GM23338 (cell line): ENCODE measurements around the gene PAQR4. TPM values are rescaled to one million over a fixed set of nuclear protein-coding genes. Genes with fewer than 3 reads are reported as not detected.
A peak's percentile ranks its signal among the peaks of the same experiment; 100 is the strongest.

Source experiments
- ATAC-seq: fragments of 200-7000 bp; cut with Tn5 transposase; 3 replicates; pipeline ENCODE4 v1.9.1; 2020
- DNase-seq: peaks from one replicate; pipeline ENCODE4 v3.0.0-alpha.2; 2015; ENCODE audit warnings: low spot score
- H2AFZ ChIP-seq: fragments of 200-600 bp; sonication (generic); 2 replicates; pipeline ENCODE4 v1.8.0; 2016; ENCODE audit warnings: antibody characterized with exemption, mild to moderate bottlenecking, moderate library complexity
- H3F3A ChIP-seq: fragments of 200-600 bp; sonication (generic); replicated peaks from 2 replicates; pipeline ENCODE4 v1.8.0; 2017; ENCODE audit warnings: antibody characterized with exemption, mixed run types, low read depth
- H3K27ac ChIP-seq: fragments of 200-600 bp; sonication (generic); 2 replicates; pipeline ENCODE4 v1.6.1; 2016; ENCODE audit warnings: low read depth
- H3K27me3 ChIP-seq: fragments of 200-600 bp; sonication (generic); 2 replicates; pipeline ENCODE4 v1.8.0; 2016; ENCODE audit warnings: mild to moderate bottlenecking, mixed run types, moderate library complexity; ENCODE audit not compliant: insufficient read depth
- H3K36me3 ChIP-seq: fragments of 200-600 bp; sonication (generic); 2 replicates; pipeline ENCODE4 v1.8.0; 2016; ENCODE audit warnings: mild to moderate bottlenecking; ENCODE audit not compliant: insufficient read depth
- H3K4me1 ChIP-seq: fragments of 200-600 bp; sonication (generic); 2 replicates; pipeline ENCODE4 v1.8.0; 2016; ENCODE audit warnings: mild to moderate bottlenecking, moderate library complexity; ENCODE audit not compliant: insufficient read depth
- H3K4me2 ChIP-seq: fragments of 200-600 bp; sonication (generic); 2 replicates; pipeline ENCODE4 v1.7.1; 2017; ENCODE audit warnings: mixed run types
- H3K4me3 ChIP-seq: fragments of 200-600 bp; sonication (generic); 2 replicates; pipeline ENCODE4 v1.6.1; 2016; ENCODE audit warnings: mixed run types
- H3K79me2 ChIP-seq: fragments of 200-600 bp; sonication (generic); replicated peaks from 2 replicates; pipeline ENCODE4 v1.8.0; 2017; ENCODE audit warnings: mild to moderate bottlenecking; ENCODE audit not compliant: insufficient read depth
- H3K9me2 ChIP-seq: fragments of 200-600 bp; sonication (generic); 2 replicates; pipeline ENCODE4 v1.8.0; 2017; ENCODE audit not compliant: insufficient read depth
- H4K20me1 ChIP-seq: fragments of 200-600 bp; sonication (generic); replicated peaks from 2 replicates; pipeline ENCODE4 v1.8.0; 2017; ENCODE audit warnings: mild to moderate bottlenecking; ENCODE audit not compliant: insufficient read depth
- H3K27ac Mint-ChIP-seq: 2 replicates; pipeline ENCODE4 v1.8.0; 2020; ENCODE audit warnings: inconsistent platforms, mild to moderate bottlenecking, moderate library complexity, mixed read lengths
- H3K27me3 Mint-ChIP-seq: 3 replicates; pipeline ENCODE4 v1.8.0; 2022; ENCODE audit warnings: low read depth, mild to moderate bottlenecking, moderate library complexity, mixed read lengths, inconsistent platforms; ENCODE audit not compliant: insufficient read depth, poor library complexity
- H3K36me3 Mint-ChIP-seq: 3 replicates; pipeline ENCODE4 v1.8.0; 2021; ENCODE audit warnings: low read depth, mild to moderate bottlenecking, inconsistent platforms, moderate library complexity, mixed read lengths
- H3K4me1 Mint-ChIP-seq: 3 replicates; pipeline ENCODE4 v1.8.0; 2020; ENCODE audit warnings: mild to moderate bottlenecking, inconsistent platforms, mixed read lengths
- H3K4me3 Mint-ChIP-seq: 3 replicates; pipeline ENCODE4 v1.8.0; 2021; ENCODE audit warnings: moderate library complexity, mild to moderate bottlenecking, inconsistent platforms, mixed read lengths
- H3K9me3 Mint-ChIP-seq: 3 replicates; pipeline ENCODE4 v1.8.0; 2020; ENCODE audit warnings: moderate library complexity, mild to moderate bottlenecking, inconsistent platforms, mixed read lengths
- CTCF ChIP-seq, 2 experiments: fragments of 200-600 bp in 1 of 2; sonication (generic) in 1 of 2; conservative IDR thresholded peaks; 2 replicates each; pipeline versions ENCODE4 v1.5.1 to v1.6.1; 2016 to 2017; ENCODE audit warnings: antibody characterized with exemption in 2 of 2, low read depth in 2 of 2, mild to moderate bottlenecking in 2 of 2, moderate library complexity in 1 of 2
- ETS1 ChIP-seq: IDR thresholded peaks from 2 replicates; pipeline ENCODE4 v1.6.1; 2016; ENCODE audit warnings: antibody characterized with exemption
- EZH2phosphoT487 ChIP-seq: fragments of 200-600 bp; sonication (generic); IDR thresholded peaks from one replicate; pipeline ENCODE4 v1.8.1; 2018; ENCODE audit warnings: antibody characterized with exemption; ENCODE audit not compliant: unreplicated experiment
- JUNB ChIP-seq: IDR thresholded peaks from one replicate; pipeline ENCODE4 v1.6.1; 2016; ENCODE audit warnings: antibody characterized with exemption; ENCODE audit not compliant: unreplicated experiment
- NANOG ChIP-seq: IDR thresholded peaks from 2 replicates; pipeline ENCODE4 v1.6.1; 2016; ENCODE audit warnings: antibody characterized with exemption, borderline replicate concordance
- REST ChIP-seq: IDR thresholded peaks from one replicate; pipeline ENCODE4 v1.6.1; 2018; ENCODE audit warnings: antibody characterized with exemption; ENCODE audit not compliant: unreplicated experiment
- STAT1 ChIP-seq: IDR thresholded peaks from one replicate; pipeline ENCODE4 v1.6.1; 2016; ENCODE audit warnings: antibody characterized with exemption; ENCODE audit not compliant: unreplicated experiment
- polyA plus RNA-seq: library from polyadenylated mRNA; unstranded; fragments of >200 nt; fragmentation: Nextera tagmentation; extraction: Ambion mirVana; gene quantifications from 2 replicates; pipeline ENCODE4 v1.2.1, GENCODE V29; 2016
- total RNA-seq: library from RNA; depleted of rRNA; stranded (reverse); fragments of >200 nt; shearing (Covaris generic); gene quantifications from 2 replicates; pipeline ENCODE4 v1.2.3, GENCODE V29; 2014

The PAQR4 gene
- total and polyA plus RNA-seq, 2 experiments from 2014 or later: 7.0 to 29.3 TPM

GRCh38 chr16:2955438-2955778 is 13.7 kb upstream of the PAQR4 start (continued):
- TF ChIP-seq REST: no peak
- no peak for TF ChIP-seq ETS1
- no peak for TF ChIP-seq CTCF (conservative IDR thresholded peaks at IDR 0.05; ENCODE audit: low read depth in 2 of 2)

- 0 out of 2 replicates have a peak, but pooled peaks cover 9% of the 10 kb centered on the region for H3F3A ChIP-seq
- H3K4me3 Mint-ChIP-seq: peak overlapping the region; percentile 24; the same call in 1 of the 3 replicates
- H3K27ac ChIP-seq: no peak overlapping the region
- peaks cover 13% of the 10 kb centered on the region for H3K27me3 Mint-ChIP-seq
- DNase-seq (peak; percentile 50), ATAC-seq (peak; percentile 66)
- H3K9me2 ChIP-seq: no peaks in the 10 kb centered on the region
- H3K9me3 Mint-ChIP-seq: no peaks in the 10 kb centered on the region
- H3K4me1 Mint-ChIP-seq: peaks cover 22% of the 10 kb centered on the region
- no peaks in the 10 kb centered on the region for H3K27me3 ChIP-seq
- H3K36me3 Mint-ChIP-seq: no peaks in the 10 kb centered on the region
- TF ChIP-seq STAT1: no peak
- H4K20me1 ChIP-seq: no peaks in the 10 kb centered on the region
- H3K4me3 ChIP-seq: peak overlapping the region; percentile 38; the same call in 1 of the 2 replicates
- H3K4me2 ChIP-seq: peak overlapping the region; percentile 72
- no peaks in the 10 kb centered on the region for H3K36me3 ChIP-seq
- no peak overlapping the region for H3K27ac Mint-ChIP-seq
- H3K4me1 ChIP-seq: peaks cover 20% of the 10 kb centered on the region; the same call in 1 of the 2 replicates
- peak overlapping the region; percentile 76 for H2AFZ ChIP-seq
- no peaks in the 10 kb centered on the region for H3K79me2 ChIP-seq
These were observed 13.2 kb upstream of the PAQR4 start for GRCh38 chr16:2955779-2956578.

- no peaks in the 10 kb centered on the region for H3K9me2 ChIP-seq
- H3K36me3 ChIP-seq: no peaks in the 10 kb centered on the region
- H3K79me2 ChIP-seq: no peaks in the 10 kb centered on the region
- Mint-ChIP-seq H3K27ac (no peak overlapping the region), H3K27me3 (peaks cover 13% of the 10 kb centered on the region), H3K9me3 (no peaks in the 10 kb centered on the region), H3K4me1 (peaks cover 22% of the 10 kb centered on the region), H3K36me3 (no peaks in the 10 kb centered on the region), H3K4me3 (peak overlapping the region; percentile 8; the same call in 1 of the 3 replicates)
- 0 out of 2 replicates have a peak, but pooled peaks cover 9% of the 10 kb centered on the region for H3F3A ChIP-seq
- DNase-seq (no peak), ATAC-seq (no peak)
- no peak overlapping the region; the same call in 1 of the 2 replicates for H3K4me3 ChIP-seq
- no peak overlapping the region for H3K27ac ChIP-seq
- peak overlapping the region; percentile 72 for H3K4me2 ChIP-seq
- peak overlapping the region; percentile 76; the same call in 1 of the 2 replicates for H2AFZ ChIP-seq
- no peak for TF ChIP-seq STAT1
- no peak for TF ChIP-seq JUNB
- no peak for TF ChIP-seq NANOG
- TF ChIP-seq EZH2phosphoT487: no peak
- H3K27me3 ChIP-seq: no peaks in the 10 kb centered on the region
- no peaks in the 10 kb centered on the region for H4K20me1 ChIP-seq
- H3K4me1 ChIP-seq: peaks cover 20% of the 10 kb centered on the region; the same call in 1 of the 2 replicates
These were observed 12.6 kb upstream of the PAQR4 start for GRCh38 chr16:2956579-2956956.
